ENCODE results near the gene HADHB.
"Not testable (repeated sequence)": the region's sequence is repeated elsewhere in the genome, so short reads cannot be mapped to it uniquely, and the experiment has no call there.

HADHB gene

DNA sequence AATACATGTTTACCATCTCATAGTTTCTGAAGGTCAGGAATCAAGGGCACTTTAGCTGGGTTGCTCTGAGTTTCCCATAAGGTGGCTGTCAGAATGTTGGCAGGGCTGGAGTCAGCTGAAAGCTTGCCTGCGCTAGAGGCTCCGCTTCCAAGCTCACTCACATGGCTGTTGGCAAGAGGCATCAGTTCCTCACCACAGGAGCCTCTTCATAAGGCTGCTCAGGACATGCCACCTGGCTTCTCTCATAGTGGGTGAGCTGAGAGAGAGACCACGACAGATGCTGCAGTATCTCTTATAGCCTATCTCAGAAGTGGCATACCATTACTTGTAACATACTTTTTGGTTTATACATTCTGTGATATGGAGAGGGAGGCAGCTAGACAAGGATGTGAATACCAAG lies 7.2 kb downstream of the HADHB start:
- TF ChIP-seq, protein P1, sequence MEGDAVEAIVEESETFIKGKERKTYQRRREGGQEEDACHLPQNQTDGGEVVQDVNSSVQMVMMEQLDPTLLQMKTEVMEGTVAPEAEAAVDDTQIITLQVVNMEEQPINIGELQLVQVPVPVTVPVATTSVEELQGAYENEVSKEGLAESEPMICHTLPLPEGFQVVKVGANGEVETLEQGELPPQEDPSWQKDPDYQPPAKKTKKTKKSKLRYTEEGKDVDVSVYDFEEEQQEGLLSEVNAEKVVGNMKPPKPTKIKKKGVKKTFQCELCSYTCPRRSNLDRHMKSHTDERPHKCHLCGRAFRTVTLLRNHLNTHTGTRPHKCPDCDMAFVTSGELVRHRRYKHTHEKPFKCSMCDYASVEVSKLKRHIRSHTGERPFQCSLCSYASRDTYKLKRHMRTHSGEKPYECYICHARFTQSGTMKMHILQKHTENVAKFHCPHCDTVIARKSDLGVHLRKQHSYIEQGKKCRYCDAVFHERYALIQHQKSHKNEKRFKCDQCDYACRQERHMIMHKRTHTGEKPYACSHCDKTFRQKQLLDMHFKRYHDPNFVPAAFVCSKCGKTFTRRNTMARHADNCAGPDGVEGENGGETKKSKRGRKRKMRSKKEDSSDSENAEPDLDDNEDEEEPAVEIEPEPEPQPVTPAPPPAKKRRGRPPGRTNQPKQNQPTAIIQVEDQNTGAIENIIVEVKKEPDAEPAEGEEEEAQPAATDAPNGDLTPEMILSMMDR (IDR thresholded peaks at IDR 0.05; ENCODE audit: low read depth, low read length) = no peak
- in situ Hi-C loops (cut with HindIII; ENCODE audit: low sequenced_read_pairs) = no loop called here
- DNase-seq (ENCODE audit: low read depth, low spot score) = no peak
- no peak overlapping the region for H3K4me3 ChIP-seq (ENCODE audit: low read depth, low read length)

DNA sequence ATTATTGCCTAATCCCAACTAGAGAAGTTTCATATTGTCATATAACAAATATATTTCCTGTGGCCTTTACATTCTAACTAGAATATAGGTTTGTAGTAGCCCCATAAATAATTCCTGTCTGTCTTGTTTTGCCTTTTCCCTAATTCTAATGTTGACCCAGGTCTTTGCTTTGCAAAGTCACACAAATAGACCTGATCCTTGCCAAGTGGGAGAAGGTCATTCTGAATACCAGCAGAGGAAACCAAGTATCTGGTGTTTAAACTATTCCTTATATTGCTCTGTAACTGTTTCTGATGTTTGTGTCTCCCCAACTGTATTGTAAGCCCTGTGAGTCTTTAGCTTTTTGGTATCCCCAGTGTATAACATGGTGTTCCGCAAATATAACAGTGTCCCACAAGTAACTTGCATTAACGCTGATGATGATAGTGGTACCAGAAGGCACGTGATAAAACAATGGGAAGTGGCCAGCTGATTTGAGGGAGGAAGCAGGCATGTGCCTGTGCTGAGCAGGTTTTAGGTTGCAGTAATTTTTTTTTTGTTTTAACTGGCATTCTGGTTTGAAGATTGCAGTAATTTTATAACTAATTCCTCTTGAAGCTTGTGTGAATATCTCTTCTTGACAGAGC lies 11.1 kb downstream of the HADHB start:
- DNase-seq (ENCODE audit: low read depth, low spot score) = no peak
- TF ChIP-seq, protein P1 (IDR thresholded peaks at IDR 0.05; ENCODE audit: low read depth, low read length) = no peak
- no peak overlapping the region for H3K4me3 ChIP-seq (ENCODE audit: low read depth, low read length)
- in situ Hi-C loops (cut with HindIII; ENCODE audit: low sequenced_read_pairs) = no loop called here

DNA sequence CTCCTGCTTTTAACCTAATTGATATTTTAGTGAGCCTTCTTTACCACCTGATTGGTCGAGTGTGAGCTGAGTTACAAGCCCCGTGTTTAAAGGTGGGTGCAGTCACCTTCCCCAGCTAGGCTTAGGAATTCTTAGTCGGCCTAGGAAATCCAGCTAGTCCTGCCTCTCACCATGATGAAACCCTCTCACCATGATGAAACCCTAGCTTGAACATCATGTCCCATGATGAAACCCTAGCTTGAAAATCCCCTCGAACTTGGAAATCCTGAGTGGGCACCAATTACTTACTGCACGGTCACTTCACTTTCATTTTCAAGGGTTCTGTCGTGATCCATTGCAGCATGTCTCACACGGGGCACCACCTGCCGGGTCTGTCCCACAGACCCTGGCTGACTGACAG lies 14.1 kb downstream of the HADHB start:
- DNase-seq (ENCODE audit: low read depth, low spot score); H3K4me3 ChIP-seq (ENCODE audit: low read depth, low read length); in situ Hi-C loops (cut with HindIII; ENCODE audit: low sequenced_read_pairs): not testable (repeated sequence)

DNA sequence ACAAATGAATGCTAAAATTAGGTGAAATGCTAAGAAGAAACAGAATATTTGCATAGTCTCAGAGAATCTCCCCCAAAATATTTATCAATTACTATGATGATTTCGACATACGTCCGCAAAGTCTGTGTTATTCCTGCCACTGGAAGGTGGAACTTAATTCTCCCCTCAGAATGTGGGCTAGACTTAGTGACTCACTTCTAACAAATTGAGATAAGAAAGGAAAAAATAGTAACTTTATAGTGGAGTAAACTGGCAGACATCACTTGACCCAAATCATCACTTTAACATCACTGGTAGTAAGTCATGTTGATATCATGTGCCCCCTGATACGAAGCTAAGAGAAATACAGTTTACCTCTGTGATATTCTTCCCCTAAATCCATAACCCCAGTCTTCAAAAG lies 23.5 kb downstream of the HADHB start:
- in situ Hi-C loops (cut with HindIII; ENCODE audit: low sequenced_read_pairs) = no loop called here

DNA sequence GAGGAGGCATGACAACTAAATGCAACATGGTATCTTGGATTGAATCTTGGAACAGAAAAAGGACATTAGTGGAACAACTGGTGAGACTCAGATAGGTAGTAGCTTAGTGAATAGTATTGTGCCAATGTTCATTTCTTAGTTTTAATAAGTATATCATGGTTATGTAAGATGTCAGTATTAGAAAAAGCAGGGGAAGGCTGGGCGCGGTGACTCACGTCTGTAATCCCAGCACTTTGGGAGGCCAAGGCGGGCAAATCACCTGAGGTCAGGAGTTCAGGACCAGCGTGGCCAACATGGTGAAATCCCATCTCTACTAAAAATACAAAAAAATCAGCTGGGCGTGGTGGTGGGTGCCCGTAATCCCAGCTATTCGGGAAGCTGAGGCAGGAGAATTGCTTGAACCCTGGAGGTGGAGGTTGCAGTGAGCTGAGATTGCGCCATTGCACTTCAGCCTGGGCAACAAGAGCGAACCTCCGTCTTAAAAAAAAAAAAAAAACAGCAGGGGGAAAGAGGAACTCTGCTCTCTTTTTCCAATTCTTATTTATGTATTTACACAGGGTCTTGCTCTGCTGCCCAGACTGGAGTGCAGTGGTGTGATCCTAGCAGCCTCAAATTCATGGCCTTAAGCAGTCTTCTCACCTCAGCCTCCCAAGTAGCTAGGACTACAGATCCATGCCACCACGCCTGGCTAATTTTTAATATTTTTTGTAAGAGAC lies 24.1 kb downstream of the HADHB start:
- H3K4me3 ChIP-seq (ENCODE audit: low read depth, low read length); DNase-seq (ENCODE audit: low read depth, low spot score); in situ Hi-C loops (cut with HindIII; ENCODE audit: low sequenced_read_pairs): not testable (repeated sequence)

More for the DNA sequence above, 23.5 kb downstream of the HADHB start:
- DNase-seq (ENCODE audit: low read depth, low spot score) = peak; percentile 10
- H3K4me3 ChIP-seq (ENCODE audit: low read depth, low read length) = no peak overlapping the region
- TF ChIP-seq, protein P1 (IDR thresholded peaks at IDR 0.05; ENCODE audit: low read depth, low read length) = no peak

DNA sequence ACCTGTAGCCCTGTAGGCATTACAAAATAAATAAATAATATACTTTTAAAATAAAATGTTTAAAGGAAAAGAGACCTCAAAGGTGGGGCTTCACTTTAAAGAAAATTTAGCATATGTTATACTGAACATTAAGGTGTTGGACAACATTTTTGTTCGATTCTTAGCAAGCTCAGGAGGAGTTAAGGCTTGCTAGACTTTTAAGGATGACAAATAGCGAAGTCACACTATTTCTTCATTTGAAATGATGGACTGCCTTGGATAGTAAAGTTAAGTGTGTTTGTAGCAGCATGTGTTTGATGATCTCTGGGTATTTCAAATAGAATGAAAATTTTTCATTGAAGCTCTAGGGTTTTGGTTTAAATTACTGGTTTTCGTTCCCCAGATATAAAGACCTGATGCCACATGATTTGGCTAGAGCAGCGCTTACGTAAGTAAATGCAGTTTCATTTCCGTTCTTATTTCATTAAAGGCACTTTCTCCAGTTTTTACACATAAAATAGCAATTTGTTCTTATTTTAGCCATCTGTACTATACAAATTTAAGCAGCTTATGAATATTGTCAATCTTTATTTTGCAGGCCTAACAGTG lies 24.9 kb downstream of the HADHB start:
- H3K4me3 ChIP-seq (ENCODE audit: low read depth, low read length) = no peak overlapping the region
- TF ChIP-seq, protein P1 (IDR thresholded peaks at IDR 0.05; ENCODE audit: low read depth, low read length) = no peak
- no peak for DNase-seq (ENCODE audit: low read depth, low spot score)
- in situ Hi-C loops (cut with HindIII; ENCODE audit: low sequenced_read_pairs) = no loop called here

DNA sequence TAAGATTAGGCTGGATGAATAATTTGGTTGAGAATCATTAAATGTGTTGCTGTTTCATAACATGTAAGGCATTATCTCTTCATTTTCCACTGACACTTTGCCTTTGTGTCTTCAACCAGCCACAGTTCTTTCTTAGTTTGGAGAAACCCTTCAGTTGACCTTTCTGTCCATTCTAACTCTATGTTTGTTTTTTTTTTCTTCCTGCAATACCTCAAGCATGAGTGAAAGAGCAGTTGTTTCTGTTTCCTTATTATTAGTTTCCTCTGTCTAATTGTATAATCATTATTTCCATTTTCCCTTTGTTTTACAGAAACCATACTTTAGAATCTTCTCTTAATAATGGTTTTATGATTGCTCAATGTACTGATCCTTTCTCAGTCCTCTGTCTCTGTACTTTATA lies 25.6 kb downstream of the HADHB start:
- in situ Hi-C loops (cut with HindIII; ENCODE audit: low sequenced_read_pairs) = no loop called here
- no peak for DNase-seq (ENCODE audit: low read depth, low spot score)
- TF ChIP-seq, protein P1 (IDR thresholded peaks at IDR 0.05; ENCODE audit: low read depth, low read length) = no peak
- no peak overlapping the region for H3K4me3 ChIP-seq (ENCODE audit: low read depth, low read length)
